ENCODE measurements around the gene PIK3R5. TPM values are rescaled to one million over a fixed set of nuclear protein-coding genes. Genes with fewer than 3 reads are reported as not detected.

The PIK3R5 gene
- polyA plus RNA-seq, 3 donors = 32.1 to 127 (median 47.5) TPM

- 20% methylated on average over 1 of the region's 4 CpGs for WGBS (ENCODE audit: insufficient coverage)
- peaks cover 13 to 22% of the 10 kb centered on the region in 2 donors for H3K4me1 ChIP-seq (ENCODE audit: control insufficient read depth in 1 of 2, insufficient read depth in 2 of 2, low read length in 2 of 2)
- no peak overlapping the region for H3K4me3 ChIP-seq (replicated peaks in 1 of 3; ENCODE audit: low read depth in 2 of 3, low read length in 3 of 3)
- H3K79me2 ChIP-seq (ENCODE audit: insufficient read depth, low read length) = peaks cover 97% of the 10 kb centered on the region
- H2AFZ ChIP-seq (ENCODE audit: insufficient read depth, low read depth, low read length, poor library complexity, severe bottlenecking) = no peak overlapping the region
- Mint-ChIP-seq H3K27me3 (ENCODE audit: low read depth in 3 of 3) (no peaks in the 10 kb centered on the region), H3K4me3 (no peak overlapping the region), H3K4me1 (peaks cover 30% of the 10 kb centered on the region), H3K27ac (peak overlapping the region; percentile 58 to 94 (median 77)), H3K36me3 (peaks cover 54 to 58% of the 10 kb centered on the region in 2 donors), H3K9me3 (peaks cover 24 to 45% (median 29%) of the 10 kb centered on the region in 7 donors)
- H3K9me3 ChIP-seq (replicated peaks in 1 of 2; ENCODE audit: control insufficient read depth in 1 of 2, insufficient read depth in 1 of 2, low read length in 2 of 2) = peaks cover 15 to 27% of the 10 kb centered on the region in 2 donors
- H4K20me1 ChIP-seq (ENCODE audit: insufficient read depth, low read length) = no peaks in the 10 kb centered on the region
- H3K36me3 ChIP-seq (replicated peaks in 1 of 2; ENCODE audit: control insufficient read depth in 1 of 2, insufficient read depth in 2 of 2, low read length in 2 of 2) = peaks cover 0 to 27% of the 10 kb centered on the region in 2 donors
- no peaks in the 10 kb centered on the region for H3K27me3 ChIP-seq (ENCODE audit: control insufficient read depth in 2 of 2, insufficient read depth in 2 of 2, low read length in 2 of 2)
- peak in 2 of 3 donors; percentile 49 to 63 for DNase-seq
- intact Hi-C loops (cut with micrococcal nuclease) = no loop called here
- TF ChIP-seq, protein P1, sequence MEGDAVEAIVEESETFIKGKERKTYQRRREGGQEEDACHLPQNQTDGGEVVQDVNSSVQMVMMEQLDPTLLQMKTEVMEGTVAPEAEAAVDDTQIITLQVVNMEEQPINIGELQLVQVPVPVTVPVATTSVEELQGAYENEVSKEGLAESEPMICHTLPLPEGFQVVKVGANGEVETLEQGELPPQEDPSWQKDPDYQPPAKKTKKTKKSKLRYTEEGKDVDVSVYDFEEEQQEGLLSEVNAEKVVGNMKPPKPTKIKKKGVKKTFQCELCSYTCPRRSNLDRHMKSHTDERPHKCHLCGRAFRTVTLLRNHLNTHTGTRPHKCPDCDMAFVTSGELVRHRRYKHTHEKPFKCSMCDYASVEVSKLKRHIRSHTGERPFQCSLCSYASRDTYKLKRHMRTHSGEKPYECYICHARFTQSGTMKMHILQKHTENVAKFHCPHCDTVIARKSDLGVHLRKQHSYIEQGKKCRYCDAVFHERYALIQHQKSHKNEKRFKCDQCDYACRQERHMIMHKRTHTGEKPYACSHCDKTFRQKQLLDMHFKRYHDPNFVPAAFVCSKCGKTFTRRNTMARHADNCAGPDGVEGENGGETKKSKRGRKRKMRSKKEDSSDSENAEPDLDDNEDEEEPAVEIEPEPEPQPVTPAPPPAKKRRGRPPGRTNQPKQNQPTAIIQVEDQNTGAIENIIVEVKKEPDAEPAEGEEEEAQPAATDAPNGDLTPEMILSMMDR (IDR thresholded peaks at IDR 0.05) = no peak
- no peak overlapping the region for H3K4me2 ChIP-seq (replicated peaks; ENCODE audit: extremely low read depth, low read length, poor library complexity, severe bottlenecking)
- H3K27ac ChIP-seq (ENCODE audit: low read depth in 1 of 2, low read length in 2 of 2) = peak overlapping the region in 1 of 2 donors; percentile 58
- no peak overlapping the region for H3K9ac ChIP-seq (ENCODE audit: insufficient read depth, low read length, poor library complexity, severe bottlenecking)
Measured at GRCh38 chr17:8930649-8931048, 34.9 kb downstream of the PIK3R5 start.

- Histone ChIP-seq H3K4me3 (replicated peaks in 1 of 3; ENCODE audit: low read depth in 2 of 3, low read length in 3 of 3) (peak overlapping the region in 1 of 3 experiments; percentile 16), H3K79me2 (ENCODE audit: insufficient read depth, low read length) (peaks cover 92% of the 10 kb centered on the region), H4K20me1 (ENCODE audit: insufficient read depth, low read length) (no peaks in the 10 kb centered on the region), H3K36me3 (replicated peaks in 1 of 2; ENCODE audit: control insufficient read depth in 1 of 2, insufficient read depth in 2 of 2, low read length in 2 of 2) (peaks cover 0 to 27% of the 10 kb centered on the region in 2 donors), H3K4me2 (replicated peaks; ENCODE audit: extremely low read depth, low read length, poor library complexity, severe bottlenecking) (no peak overlapping the region), H2AFZ (ENCODE audit: insufficient read depth, low read depth, low read length, poor library complexity, severe bottlenecking) (no peak overlapping the region), H3K9me3 (replicated peaks in 1 of 2; ENCODE audit: control insufficient read depth in 1 of 2, insufficient read depth in 1 of 2, low read length in 2 of 2) (peaks cover 15 to 27% of the 10 kb centered on the region in 2 donors), H3K27ac (ENCODE audit: low read depth in 1 of 2, low read length in 2 of 2) (peak overlapping the region in 1 of 2 donors; percentile 49), H3K27me3 (ENCODE audit: control insufficient read depth in 2 of 2, insufficient read depth in 2 of 2, low read length in 2 of 2) (no peaks in the 10 kb centered on the region), H3K9ac (ENCODE audit: insufficient read depth, low read length, poor library complexity, severe bottlenecking) (no peak overlapping the region), H3K4me1 (ENCODE audit: control insufficient read depth in 1 of 2, insufficient read depth in 2 of 2, low read length in 2 of 2) (peaks cover 11 to 20% of the 10 kb centered on the region in 2 donors)
- Mint-ChIP-seq H3K36me3 (peaks cover 46 to 48% of the 10 kb centered on the region in 2 donors), H3K4me3 (no peak overlapping the region), H3K4me1 (peaks cover 18% of the 10 kb centered on the region), H3K9me3 (peaks cover 24 to 42% (median 29%) of the 10 kb centered on the region in 7 donors), H3K27me3 (ENCODE audit: low read depth in 3 of 3) (no peaks in the 10 kb centered on the region), H3K27ac (peak overlapping the region in 2 of 7 donors; percentile 39 to 66)
- TF ChIP-seq, protein P1 (IDR thresholded peaks at IDR 0.05) = no peak
- DNase-seq = no peak
- intact Hi-C loops (cut with micrococcal nuclease) = no loop called here
Measured at GRCh38 chr17:8928347-8928746, 37.2 kb downstream of the PIK3R5 start.
